Activated CD8-positive, alpha-beta memory T cell treated with anti-CD3 and anti-CD28 coated beads for 48 hours (primary cell): Measurements from ENCODE around the gene MYL4.
"Not testable (repeated sequence)": the region's sequence is repeated elsewhere in the genome, so short reads cannot be mapped to it uniquely, and the experiment has no call there.

ENCODE experiments used
- DNase-seq, 3 experiments: peaks; one replicate each; pipeline ENCODE4 v3.0.0-alpha.2; 2020; ENCODE audit warnings: low read depth in 2 of 3, low spot score in 2 of 3

MYL4 gene

DNA sequence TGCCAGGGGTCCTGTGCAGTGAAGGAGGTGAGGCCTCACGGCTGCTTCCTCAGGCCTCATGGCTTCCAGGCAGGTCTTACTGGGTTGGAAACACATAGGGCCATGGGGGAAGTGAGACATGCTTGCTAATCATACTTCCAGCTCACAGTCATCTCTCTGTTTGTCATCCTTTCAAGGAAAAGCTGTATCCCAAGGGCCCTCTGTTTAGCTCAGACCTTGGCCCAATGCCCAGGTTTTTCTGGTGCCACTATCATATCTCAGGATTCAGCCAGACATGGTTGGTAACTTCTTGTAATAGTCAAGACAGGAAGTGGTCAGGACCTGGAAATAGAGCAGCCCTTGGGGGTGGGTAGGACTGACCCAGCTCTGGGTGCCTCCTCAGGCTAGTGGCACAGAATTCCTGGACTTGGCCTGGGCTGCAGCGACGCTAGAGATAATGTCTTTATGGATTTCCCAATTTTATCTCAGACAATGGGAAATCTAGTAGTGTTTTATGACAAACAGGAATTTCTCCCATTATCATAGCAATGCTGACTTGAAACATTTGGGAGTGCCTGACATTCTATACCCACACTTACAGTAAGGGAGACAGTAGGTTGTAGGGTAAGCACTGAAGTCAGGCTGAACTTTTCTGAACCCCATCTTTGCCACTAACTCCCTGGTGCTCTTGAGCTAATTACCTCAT lies 31.0 kb downstream of the MYL4 start:
- no peak for DNase-seq

GRCh38 chr17:47240806-47241205 lies 31.7 kb downstream of the MYL4 start:
- no peak for DNase-seq

- no peak for DNase-seq
Observed at GRCh38 chr17:47242648-47243047, 33.5 kb downstream of the MYL4 start.

- no peak for DNase-seq
Observed at GRCh38 chr17:47243737-47244598, 34.8 kb downstream of the MYL4 start.

GRCh38 chr17:47244697-47245096 lies 35.5 kb downstream of the MYL4 start:
- no peak for DNase-seq

- DNase-seq, result no peak
Observed at GRCh38 chr17:47246120-47246519, 37.0 kb downstream of the MYL4 start.

- DNase-seq, result no peak
Observed at GRCh38 chr17:47250855-47251254, 41.7 kb downstream of the MYL4 start.

- DNase-seq, result no peak
Observed at GRCh38 chr17:47251421-47251940, 42.3 kb downstream of the MYL4 start.

DNA sequence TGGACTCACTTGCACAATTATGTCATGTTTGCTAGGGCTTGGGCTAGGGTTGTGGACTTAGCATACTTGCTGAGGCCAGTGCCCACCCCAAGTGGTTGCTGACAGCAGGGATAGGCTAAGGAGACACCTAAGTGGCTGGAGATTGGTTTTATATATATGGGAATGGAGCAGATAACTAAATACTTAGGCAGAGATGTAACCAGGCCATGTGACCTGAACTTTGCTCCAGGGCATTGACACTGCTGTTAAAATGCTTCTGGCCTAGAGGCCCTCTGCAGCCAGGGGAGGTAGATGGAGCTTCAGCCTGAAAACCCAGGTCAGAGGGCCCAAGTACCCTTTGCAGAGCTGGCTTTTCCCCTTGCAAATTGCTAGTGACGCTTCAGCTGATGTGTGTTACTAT lies 43.1 kb downstream of the MYL4 start:
- DNase-seq, result no peak

GRCh38 chr17:47252766-47253512 lies 43.8 kb downstream of the MYL4 start:
- no peak for DNase-seq

- peak; percentile 13 to 31 (median 26) for DNase-seq
Observed at GRCh38 chr17:47253541-47254402, 44.6 kb downstream of the MYL4 start, which contains the start of gene ITGB3. Gene ITGB3, plus strand, starts transcription at chr17:47253827. Its CDS starts 35 bp downstream, at chr17:47253862.

DNA sequence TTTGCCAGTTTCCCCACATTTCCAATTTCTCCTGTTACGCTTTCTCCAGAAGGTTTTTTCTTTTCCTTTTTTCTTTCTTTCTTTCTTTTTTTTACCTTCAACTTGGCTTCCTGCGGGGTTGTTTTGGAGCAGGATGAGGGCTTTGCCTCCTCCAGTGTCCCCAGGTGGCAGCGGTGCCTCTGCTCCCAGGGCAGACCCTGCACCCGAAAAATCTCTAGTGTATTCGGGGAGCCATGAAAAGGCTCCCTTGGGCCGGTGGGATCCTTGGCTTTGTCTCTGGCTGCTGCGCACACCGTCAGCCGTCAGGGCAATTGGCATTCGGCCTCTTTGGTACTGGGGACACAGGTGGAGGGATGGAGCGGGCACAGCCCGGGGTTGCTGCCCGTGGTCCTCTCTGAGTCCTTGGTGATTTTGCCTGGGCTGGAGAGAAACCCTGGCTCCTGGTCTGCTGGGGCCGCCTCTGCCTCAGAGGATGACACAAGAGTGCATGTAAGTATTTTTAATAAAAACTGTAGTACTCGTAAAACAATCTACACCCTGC lies 45.3 kb downstream of the MYL4 start:
- no peak for DNase-seq

GRCh38 chr17:47257651-47258339 lies 48.6 kb downstream of the MYL4 start:
- DNase-seq, result no peak

GRCh38 chr17:47262586-47262985 lies 53.4 kb downstream of the MYL4 start:
- no peak for DNase-seq

DNA sequence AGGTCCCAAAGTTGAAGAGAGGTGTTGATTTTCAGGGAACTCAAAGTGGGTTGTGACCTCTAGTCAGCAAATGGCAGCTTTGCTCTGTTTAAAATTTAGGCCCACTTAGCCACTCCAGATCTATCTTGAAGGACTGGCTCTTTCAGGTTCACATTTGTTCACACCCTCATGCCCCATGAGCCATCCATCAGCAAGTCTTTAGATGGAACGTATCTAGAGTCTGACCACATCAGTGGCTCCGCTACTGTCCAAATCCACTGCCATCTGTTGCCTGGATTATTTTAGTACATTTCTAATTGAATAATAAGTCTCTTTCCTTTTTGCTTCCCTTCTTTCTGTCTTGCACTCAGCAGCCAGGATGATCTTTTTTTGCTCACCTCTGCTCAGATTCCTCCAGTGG lies 55.0 kb downstream of the MYL4 start:
- no peak for DNase-seq

DNA sequence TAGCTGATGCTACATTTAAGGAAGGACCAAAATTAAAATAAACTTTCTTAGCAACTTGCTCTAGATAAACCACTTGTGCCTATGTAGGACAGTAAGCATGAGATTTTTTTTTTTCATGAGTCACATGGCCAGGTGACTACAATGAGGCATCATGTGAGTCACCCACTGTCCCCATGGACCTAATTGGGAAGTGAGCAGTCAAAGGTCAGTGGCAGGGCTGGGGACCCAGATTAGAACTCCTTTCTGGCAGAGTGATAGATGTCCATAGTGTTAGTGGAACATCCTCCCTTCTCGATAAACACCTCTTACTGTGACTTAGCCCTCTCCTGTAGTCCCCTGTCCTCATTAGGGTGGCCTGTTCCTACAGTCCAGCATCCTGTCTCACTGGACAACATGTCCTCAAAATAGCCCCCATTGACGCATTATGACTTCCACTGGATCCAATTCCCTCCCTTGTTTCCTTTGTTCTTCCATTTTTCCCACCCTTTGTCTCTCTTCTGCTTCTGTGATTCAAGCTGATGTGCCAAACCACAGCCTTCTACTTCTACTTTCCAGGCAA lies 56.9 kb downstream of the MYL4 start:
- DNase-seq, result no peak

- no peak for DNase-seq
Observed at GRCh38 chr17:47266782-47267181, 57.6 kb downstream of the MYL4 start.

DNA sequence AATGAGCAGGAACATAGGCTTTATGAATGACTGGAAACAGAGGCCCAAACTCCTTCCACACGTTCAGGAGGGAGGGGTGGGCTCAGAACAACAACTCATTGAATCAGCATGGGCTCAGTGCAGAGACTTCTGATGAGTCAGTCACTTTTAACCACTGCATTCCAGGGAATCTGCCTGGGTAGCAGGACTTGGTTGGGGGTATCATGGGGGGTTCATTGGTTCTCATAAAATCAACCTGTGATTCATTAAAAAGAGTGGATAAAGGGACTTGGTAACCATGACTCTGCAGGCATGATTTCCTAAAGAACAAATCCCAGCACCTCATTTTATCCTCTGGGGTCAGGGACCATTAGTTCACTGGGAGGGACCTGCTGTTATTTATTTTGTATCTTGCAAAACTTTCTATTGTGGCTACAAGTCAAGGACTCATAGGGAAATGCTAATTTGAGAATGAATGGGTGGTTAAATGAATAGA lies 58.2 kb downstream of the MYL4 start:
- no peak for DNase-seq

DNA sequence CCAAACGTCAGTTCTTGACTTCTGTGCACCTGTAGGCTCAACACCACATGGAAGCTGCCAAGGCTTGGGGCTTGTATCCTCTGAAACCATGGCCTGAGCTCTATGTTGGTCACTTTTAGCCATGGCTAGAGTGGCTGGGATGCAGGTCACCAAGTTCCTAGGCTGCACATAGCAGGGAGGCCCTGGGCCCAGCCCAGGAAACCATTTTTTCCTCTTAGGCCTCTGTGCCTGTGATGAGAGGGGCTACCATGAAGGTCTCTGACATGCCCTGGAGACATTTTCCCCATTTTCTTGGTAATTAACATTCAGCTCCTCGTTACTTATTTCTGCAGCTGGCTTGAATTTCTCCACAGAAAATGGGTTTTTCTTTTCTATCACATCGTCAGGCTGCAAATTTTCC lies 59.8 kb downstream of the MYL4 start:
- DNase-seq, result not testable (repeated sequence)
